Measurements from ENCODE around the gene USF3. TPM values are rescaled to one million over a fixed set of nuclear protein-coding genes. Genes with fewer than 3 reads are reported as not detected.
A peak's percentile ranks its signal among the peaks of the same experiment; 100 is the strongest.

USF3 gene
- polyA plus RNA-seq, 3 donors: 1.6 to 4.5 (median 3.3) TPM

GRCh38 chr3:113678773-113679172 is 17.7 kb downstream of the USF3 start:
- peaks cover 6% of the 10 kb centered on the region for H3K79me2 ChIP-seq (ENCODE audit: insufficient read depth, low read length)
- peaks cover 0 to 5% of the 10 kb centered on the region in 2 donors for H3K9me3 ChIP-seq (replicated peaks in 1 of 2; ENCODE audit: control insufficient read depth in 1 of 2, insufficient read depth in 1 of 2, low read length in 2 of 2)
- H2AFZ ChIP-seq (ENCODE audit: insufficient read depth, low read depth, low read length, poor library complexity, severe bottlenecking): no peak overlapping the region
- Mint-ChIP-seq H3K9me3 (peaks cover 9 to 15% (median 11%) of the 10 kb centered on the region in 7 donors), H3K36me3 (peaks cover 28 to 32% of the 10 kb centered on the region in 2 donors), H3K4me1 (peaks cover 19% of the 10 kb centered on the region), H3K27ac (peak overlapping the region in 1 of 7 donors; percentile 32), H3K27me3 (ENCODE audit: low read depth in 3 of 3) (no peaks in the 10 kb centered on the region), H3K4me3 (no peak overlapping the region)
- TF ChIP-seq CTCF (IDR thresholded peaks at IDR 0.05): no peak
- H3K9ac ChIP-seq (ENCODE audit: insufficient read depth, low read length, poor library complexity, severe bottlenecking): no peak overlapping the region
- intact Hi-C loops (cut with micrococcal nuclease): no loop called here
- no peak overlapping the region for H3K27ac ChIP-seq (ENCODE audit: low read depth in 1 of 2, low read length in 2 of 2)
- no CpG with 5 or more reads among the region's 4 CpGs for WGBS (ENCODE audit: insufficient coverage)
- H3K27me3 ChIP-seq (ENCODE audit: control insufficient read depth in 2 of 2, insufficient read depth in 2 of 2, low read length in 2 of 2): no peaks in the 10 kb centered on the region
- peaks cover 6% of the 10 kb centered on the region for H4K20me1 ChIP-seq (ENCODE audit: insufficient read depth, low read length)
- no peak overlapping the region for H3K4me2 ChIP-seq (replicated peaks; ENCODE audit: extremely low read depth, low read length, poor library complexity, severe bottlenecking)
- DNase-seq: no peak
- H3K36me3 ChIP-seq (replicated peaks in 1 of 2; ENCODE audit: control insufficient read depth in 1 of 2, insufficient read depth in 2 of 2, low read length in 2 of 2): peaks cover 14 to 37% of the 10 kb centered on the region in 2 donors
- H3K4me1 ChIP-seq (ENCODE audit: control insufficient read depth in 1 of 2, insufficient read depth in 2 of 2, low read length in 2 of 2): peaks cover 0 to 6% of the 10 kb centered on the region in 2 donors
- H3K4me3 ChIP-seq (replicated peaks in 1 of 3; ENCODE audit: low read depth in 2 of 3, low read length in 3 of 3): no peak overlapping the region

- Histone ChIP-seq H3K4me2 (replicated peaks; ENCODE audit: extremely low read depth, low read length, poor library complexity, severe bottlenecking) (no peak overlapping the region), H3K27me3 (ENCODE audit: control insufficient read depth in 2 of 2, insufficient read depth in 2 of 2, low read length in 2 of 2) (no peaks in the 10 kb centered on the region), H3K4me3 (replicated peaks in 1 of 3; ENCODE audit: low read depth in 2 of 3, low read length in 3 of 3) (no peak overlapping the region), H3K79me2 (ENCODE audit: insufficient read depth, low read length) (peaks cover 6% of the 10 kb centered on the region), H3K27ac (ENCODE audit: low read depth in 1 of 2, low read length in 2 of 2) (no peak overlapping the region), H3K36me3 (replicated peaks in 1 of 2; ENCODE audit: control insufficient read depth in 1 of 2, insufficient read depth in 2 of 2, low read length in 2 of 2) (peaks cover 24 to 47% of the 10 kb centered on the region in 2 donors), H3K9ac (ENCODE audit: insufficient read depth, low read length, poor library complexity, severe bottlenecking) (no peak overlapping the region), H3K9me3 (replicated peaks in 1 of 2; ENCODE audit: control insufficient read depth in 1 of 2, insufficient read depth in 1 of 2, low read length in 2 of 2) (peaks cover 0 to 5% of the 10 kb centered on the region in 2 donors), H2AFZ (ENCODE audit: insufficient read depth, low read depth, low read length, poor library complexity, severe bottlenecking) (no peak overlapping the region), H4K20me1 (ENCODE audit: insufficient read depth, low read length) (peaks cover 6% of the 10 kb centered on the region), H3K4me1 (ENCODE audit: control insufficient read depth in 1 of 2, insufficient read depth in 2 of 2, low read length in 2 of 2) (peaks cover 0 to 6% of the 10 kb centered on the region in 2 donors)
- Mint-ChIP-seq H3K27me3 (ENCODE audit: low read depth in 3 of 3) (no peaks in the 10 kb centered on the region), H3K9me3 (peaks cover 9 to 14% (median 11%) of the 10 kb centered on the region in 7 donors), H3K4me1 (peaks cover 19% of the 10 kb centered on the region), H3K27ac (peak overlapping the region in 4 of 7 donors; percentile 4 to 79 (median 28)), H3K4me3 (no peak overlapping the region), H3K36me3 (peaks cover 34 to 41% of the 10 kb centered on the region in 2 donors)
- no peak for TF ChIP-seq CTCF (IDR thresholded peaks at IDR 0.05)
- no CpG with 5 or more reads among the region's 1 CpG for WGBS (ENCODE audit: insufficient coverage)
- no peak for DNase-seq
- intact Hi-C loops (cut with micrococcal nuclease): no loop called here
Observed at GRCh38 chr3:113677737-113678136, 18.7 kb downstream of the USF3 start.
